ENCODE measurements around the gene NPAS3. TPM values are rescaled to one million over a fixed set of nuclear protein-coding genes. Genes with fewer than 3 reads are reported as not detected.

NPAS3 gene
- total RNA-seq, 6 donors from 2014 or later: 0.30 to 0.77 (median 0.59) TPM; not detected in 2

GRCh38 chr14:33707716-33708115 lies 769.0 kb downstream of the NPAS3 start:
- TF ChIP-seq EP300 (IDR thresholded peaks at IDR 0.05): no peak
- WGBS, 2 donors: 84 to 88% methylated on average over 6 of the region's 6 CpGs
- Histone ChIP-seq H3K4me1 (no peaks in the 10 kb centered on the region), H3K9me3 (no peaks in the 10 kb centered on the region), H3K36me3 (no peaks in the 10 kb centered on the region), H3K27ac (no peak overlapping the region), H3K27me3 (no peaks in the 10 kb centered on the region), H3K4me3 (no peak overlapping the region)
- no peak for DNase-seq
- ATAC-seq (ENCODE audit: low FRiP score in 2 of 2): no peak

GRCh38 chr14:33709283-33709682 lies 770.6 kb downstream of the NPAS3 start:
- WGBS, 2 donors: 82 to 85% methylated on average over 4 of the region's 4 CpGs
- Histone ChIP-seq H3K4me3 (no peak overlapping the region), H3K36me3 (no peaks in the 10 kb centered on the region), H3K27ac (no peak overlapping the region), H3K4me1 (no peaks in the 10 kb centered on the region), H3K27me3 (no peaks in the 10 kb centered on the region), H3K9me3 (no peaks in the 10 kb centered on the region)
- TF ChIP-seq POLR2A (IDR thresholded peaks at IDR 0.05) (no peak), CTCF (IDR thresholded peaks at IDR 0.05) (no peak), EP300 (IDR thresholded peaks at IDR 0.05) (no peak), POLR2AphosphoS5 (IDR thresholded peaks at IDR 0.05) (no peak)
- ATAC-seq (ENCODE audit: low FRiP score in 2 of 2) (no peak), DNase-seq (no peak)

GRCh38 chr14:33709711-33710110 lies 771.0 kb downstream of the NPAS3 start:
- WGBS, 2 donors: 70 to 96% methylated on average over 3 of the region's 3 CpGs
- Histone ChIP-seq H3K9me3 (no peaks in the 10 kb centered on the region), H3K36me3 (no peaks in the 10 kb centered on the region), H3K27me3 (no peaks in the 10 kb centered on the region), H3K27ac (no peak overlapping the region), H3K4me1 (no peaks in the 10 kb centered on the region), H3K4me3 (no peak overlapping the region)
- TF ChIP-seq POLR2A (IDR thresholded peaks at IDR 0.05) (no peak), EP300 (IDR thresholded peaks at IDR 0.05) (no peak)
- ATAC-seq (ENCODE audit: low FRiP score in 2 of 2): no peak
- DNase-seq: no peak

GRCh38 chr14:33710273-33710672 lies 771.6 kb downstream of the NPAS3 start:
- DNase-seq: no peak
- Histone ChIP-seq H3K4me1 (no peaks in the 10 kb centered on the region), H3K27me3 (no peaks in the 10 kb centered on the region), H3K27ac (no peak overlapping the region), H3K36me3 (no peaks in the 10 kb centered on the region), H3K4me3 (no peak overlapping the region), H3K9me3 (no peaks in the 10 kb centered on the region)
- peak in 1 of 2 donors; percentile 17 for ATAC-seq (ENCODE audit: low FRiP score in 2 of 2)
- TF ChIP-seq POLR2A (IDR thresholded peaks at IDR 0.05) (no peak), CTCF (IDR thresholded peaks at IDR 0.05) (no peak), EP300 (IDR thresholded peaks at IDR 0.05) (no peak), POLR2AphosphoS5 (IDR thresholded peaks at IDR 0.05) (no peak)
- WGBS, 2 donors: 61 to 67% methylated on average over 7 of the region's 7 CpGs

- DNase-seq (no peak), ATAC-seq (ENCODE audit: low FRiP score in 2 of 2) (no peak)
- Histone ChIP-seq H3K27me3 (no peaks in the 10 kb centered on the region), H3K9me3 (no peaks in the 10 kb centered on the region), H3K36me3 (no peaks in the 10 kb centered on the region), H3K4me1 (no peaks in the 10 kb centered on the region), H3K27ac (no peak overlapping the region), H3K4me3 (no peak overlapping the region)
- 78 to 87% methylated on average over 11 of the region's 11 CpGs for WGBS, 2 donors
- TF ChIP-seq CTCF (IDR thresholded peaks at IDR 0.05) (no peak), POLR2A (IDR thresholded peaks at IDR 0.05) (no peak), POLR2AphosphoS5 (IDR thresholded peaks at IDR 0.05) (no peak), EP300 (IDR thresholded peaks at IDR 0.05) (no peak)
Observed at GRCh38 chr14:33711194-33711593, 772.5 kb downstream of the NPAS3 start.

GRCh38 chr14:33711811-33712216 lies 773.1 kb downstream of the NPAS3 start:
- H3K4me1 ChIP-seq: no peaks in the 10 kb centered on the region
- H3K4me3 ChIP-seq: no peak overlapping the region
- ATAC-seq (ENCODE audit: low FRiP score in 2 of 2) (no peak), DNase-seq (no peak)
- TF ChIP-seq POLR2A (IDR thresholded peaks at IDR 0.05): no peak
- no peak for TF ChIP-seq CTCF (IDR thresholded peaks at IDR 0.05)
- no peak for TF ChIP-seq EP300 (IDR thresholded peaks at IDR 0.05)
- no peak for TF ChIP-seq POLR2AphosphoS5 (IDR thresholded peaks at IDR 0.05)
- H3K9me3 ChIP-seq: no peaks in the 10 kb centered on the region
- H3K27ac ChIP-seq: no peak overlapping the region
- H3K27me3 ChIP-seq: no peaks in the 10 kb centered on the region
- WGBS, 2 donors: 73 to 82% methylated on average over 5 of the region's 5 CpGs
- no peaks in the 10 kb centered on the region for H3K36me3 ChIP-seq
